ENCODE measurements around the gene LCT. TPM values are rescaled to one million over a fixed set of nuclear protein-coding genes. Genes with fewer than 3 reads are reported as not detected.

Gene LCT
- total and polyA plus RNA-seq, 2 donors (not counting 1 experiment from before 2014, with no cell fraction given) = under 0.01 TPM; not detected in 1

DNA sequence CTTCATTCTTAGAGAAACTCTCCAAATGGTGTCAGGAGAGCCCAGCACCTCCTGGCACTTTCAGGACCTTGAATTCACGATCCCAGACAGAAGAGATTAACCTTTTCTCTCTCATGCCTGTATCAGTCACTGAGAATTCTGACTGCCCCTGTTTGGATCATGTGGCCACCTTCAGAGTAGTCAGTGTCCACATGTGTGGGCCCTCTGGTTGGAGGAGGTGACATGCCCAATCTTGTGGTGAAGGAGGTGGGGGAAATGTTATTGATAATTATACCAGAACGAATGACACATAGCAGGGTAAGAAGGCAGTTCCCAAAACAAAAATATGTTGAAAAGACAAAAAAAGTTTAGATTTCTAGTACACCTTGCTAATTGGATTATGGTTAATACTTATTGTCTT is 63.7 kb downstream of the LCT start:
- Histone ChIP-seq H3K27ac (ENCODE audit: insufficient read depth, low read length) (no peak overlapping the region), H3K36me3 (ENCODE audit: control insufficient read depth, insufficient read depth, low read length) (peaks cover 10% of the 10 kb centered on the region)
- no peak for TF ChIP-seq EZH2 (IDR thresholded peaks at IDR 0.05; ENCODE audit: low read length, missing control alignments)
- TF ChIP-seq, protein P1, sequence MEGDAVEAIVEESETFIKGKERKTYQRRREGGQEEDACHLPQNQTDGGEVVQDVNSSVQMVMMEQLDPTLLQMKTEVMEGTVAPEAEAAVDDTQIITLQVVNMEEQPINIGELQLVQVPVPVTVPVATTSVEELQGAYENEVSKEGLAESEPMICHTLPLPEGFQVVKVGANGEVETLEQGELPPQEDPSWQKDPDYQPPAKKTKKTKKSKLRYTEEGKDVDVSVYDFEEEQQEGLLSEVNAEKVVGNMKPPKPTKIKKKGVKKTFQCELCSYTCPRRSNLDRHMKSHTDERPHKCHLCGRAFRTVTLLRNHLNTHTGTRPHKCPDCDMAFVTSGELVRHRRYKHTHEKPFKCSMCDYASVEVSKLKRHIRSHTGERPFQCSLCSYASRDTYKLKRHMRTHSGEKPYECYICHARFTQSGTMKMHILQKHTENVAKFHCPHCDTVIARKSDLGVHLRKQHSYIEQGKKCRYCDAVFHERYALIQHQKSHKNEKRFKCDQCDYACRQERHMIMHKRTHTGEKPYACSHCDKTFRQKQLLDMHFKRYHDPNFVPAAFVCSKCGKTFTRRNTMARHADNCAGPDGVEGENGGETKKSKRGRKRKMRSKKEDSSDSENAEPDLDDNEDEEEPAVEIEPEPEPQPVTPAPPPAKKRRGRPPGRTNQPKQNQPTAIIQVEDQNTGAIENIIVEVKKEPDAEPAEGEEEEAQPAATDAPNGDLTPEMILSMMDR (conservative IDR thresholded peaks at IDR 0.05 in 1 of 2, IDR thresholded peaks at IDR 0.05 in 1 of 2; ENCODE audit: low read depth in 1 of 2, low read length in 2 of 2) = no peak

DNA sequence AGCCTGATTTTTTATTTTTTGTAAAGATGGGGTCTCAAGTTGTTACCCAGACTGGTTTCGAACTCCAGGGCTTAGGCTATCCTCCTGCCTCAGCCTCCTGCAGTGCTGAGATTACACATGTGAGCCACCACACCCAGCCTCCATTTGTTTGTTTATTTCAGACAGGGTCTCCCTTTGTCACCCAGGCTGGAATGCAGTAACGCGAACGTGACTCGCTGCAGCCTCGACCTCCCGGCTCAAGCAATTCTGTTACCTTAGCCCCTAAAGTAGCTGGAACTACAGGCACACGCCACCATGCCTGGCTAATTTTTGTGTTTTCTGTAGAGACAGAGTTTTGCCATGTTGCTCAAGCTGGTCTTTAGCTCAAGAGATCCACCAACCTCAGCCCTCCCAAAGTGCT is 68.1 kb downstream of the LCT start:
- Histone ChIP-seq H3K79me2 (ENCODE audit: control insufficient read depth, insufficient read depth, low read length) (no peaks in the 10 kb centered on the region), H3K4me2 (ENCODE audit: extremely low read depth, insufficient read depth, low read length) (no peak overlapping the region), H3K9me3 (ENCODE audit: control insufficient read depth, insufficient read depth, low read depth, low read length) (no peaks in the 10 kb centered on the region), H3K27ac (ENCODE audit: insufficient read depth, low read length) (no peak overlapping the region), H4K20me1 (ENCODE audit: control insufficient read depth, extremely low read depth, insufficient read depth, low read length) (no peaks in the 10 kb centered on the region), H3K4me3 (replicated peaks in 1 of 4; ENCODE audit: control extremely low read depth in 1 of 4, insufficient read depth in 1 of 4, low read depth in 3 of 4, low read length in 4 of 4) (no peak overlapping the region), H2AFZ (ENCODE audit: low read length) (no peak overlapping the region), H3K9ac (ENCODE audit: insufficient read depth, low read length) (no peak overlapping the region), H3K27me3 (ENCODE audit: control insufficient read depth, insufficient read depth, low read length) (no peaks in the 10 kb centered on the region), H3K4me1 (ENCODE audit: control insufficient read depth, extremely low read depth, insufficient read depth, low read length) (no peaks in the 10 kb centered on the region), H3K36me3 (ENCODE audit: control insufficient read depth, insufficient read depth, low read length) (peaks cover 16% of the 10 kb centered on the region)
- DNase-seq (ENCODE audit: low read depth in 2 of 2) = no peak
- TF ChIP-seq EZH2 (IDR thresholded peaks at IDR 0.05; ENCODE audit: low read length, missing control alignments) = no peak
- TF ChIP-seq, protein P1 (conservative IDR thresholded peaks at IDR 0.05 in 1 of 2, IDR thresholded peaks at IDR 0.05 in 1 of 2; ENCODE audit: low read depth in 1 of 2, low read length in 2 of 2) = no peak

More for the DNA sequence above, 63.7 kb downstream of the LCT start:
- Histone ChIP-seq H3K9ac (ENCODE audit: insufficient read depth, low read length) (no peak overlapping the region), H2AFZ (ENCODE audit: low read length) (no peak overlapping the region), H3K79me2 (ENCODE audit: control insufficient read depth, insufficient read depth, low read length) (no peaks in the 10 kb centered on the region), H3K4me2 (ENCODE audit: extremely low read depth, insufficient read depth, low read length) (no peak overlapping the region), H4K20me1 (ENCODE audit: control insufficient read depth, extremely low read depth, insufficient read depth, low read length) (no peaks in the 10 kb centered on the region), H3K4me1 (ENCODE audit: control insufficient read depth, extremely low read depth, insufficient read depth, low read length) (no peaks in the 10 kb centered on the region), H3K27me3 (ENCODE audit: control insufficient read depth, insufficient read depth, low read length) (no peaks in the 10 kb centered on the region), H3K9me3 (ENCODE audit: control insufficient read depth, insufficient read depth, low read depth, low read length) (no peaks in the 10 kb centered on the region), H3K4me3 (replicated peaks in 1 of 4; ENCODE audit: control extremely low read depth in 1 of 4, insufficient read depth in 1 of 4, low read depth in 3 of 4, low read length in 4 of 4) (no peak overlapping the region)
- no peak for DNase-seq (ENCODE audit: low read depth in 2 of 2)

DNA sequence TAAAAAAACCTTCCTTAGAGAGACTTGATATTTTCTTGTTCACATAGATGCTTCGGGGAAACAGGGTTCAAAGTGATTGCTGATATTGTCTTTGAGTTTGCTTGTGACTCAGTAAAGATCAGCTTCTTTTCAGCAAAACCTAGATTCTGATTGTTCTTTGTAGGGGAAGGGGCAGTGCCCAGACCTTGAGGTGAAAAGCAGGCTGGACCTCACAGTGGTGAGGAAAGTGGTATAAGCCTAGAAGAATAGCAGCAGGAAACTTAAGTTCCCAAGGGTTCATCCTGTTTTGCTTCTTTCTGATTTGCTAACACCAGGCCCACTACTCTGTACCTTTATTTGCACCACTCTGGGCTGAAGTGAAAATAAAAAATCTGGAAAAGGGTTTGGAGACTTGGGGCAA is 74.5 kb downstream of the LCT start:
- Histone ChIP-seq H3K36me3 (ENCODE audit: control insufficient read depth, insufficient read depth, low read length) (peaks cover 5% of the 10 kb centered on the region), H3K9me3 (ENCODE audit: control insufficient read depth, insufficient read depth, low read depth, low read length) (no peaks in the 10 kb centered on the region), H3K4me2 (ENCODE audit: extremely low read depth, insufficient read depth, low read length) (no peak overlapping the region), H3K79me2 (ENCODE audit: control insufficient read depth, insufficient read depth, low read length) (no peaks in the 10 kb centered on the region), H3K27me3 (ENCODE audit: control insufficient read depth, insufficient read depth, low read length) (no peaks in the 10 kb centered on the region), H2AFZ (ENCODE audit: low read length) (no peak overlapping the region), H3K4me3 (replicated peaks in 1 of 4; ENCODE audit: control extremely low read depth in 1 of 4, insufficient read depth in 1 of 4, low read depth in 3 of 4, low read length in 4 of 4) (no peak overlapping the region), H4K20me1 (ENCODE audit: control insufficient read depth, extremely low read depth, insufficient read depth, low read length) (no peaks in the 10 kb centered on the region), H3K9ac (ENCODE audit: insufficient read depth, low read length) (no peak overlapping the region), H3K27ac (ENCODE audit: insufficient read depth, low read length) (no peak overlapping the region), H3K4me1 (ENCODE audit: control insufficient read depth, extremely low read depth, insufficient read depth, low read length) (no peaks in the 10 kb centered on the region)
- no peak for DNase-seq (ENCODE audit: low read depth in 2 of 2)
- no peak for TF ChIP-seq EZH2 (IDR thresholded peaks at IDR 0.05; ENCODE audit: low read length, missing control alignments)
- TF ChIP-seq, protein P1 (conservative IDR thresholded peaks at IDR 0.05 in 1 of 2, IDR thresholded peaks at IDR 0.05 in 1 of 2; ENCODE audit: low read depth in 1 of 2, low read length in 2 of 2) = no peak

Measured in fibroblast of lung (primary cell).